A549 (cell line): ENCODE data around the gene SSU72. TPM values are rescaled to one million over a fixed set of nuclear protein-coding genes. Genes with fewer than 3 reads are reported as not detected.

Experiments
- ATAC-seq, 2 experiments: fragments of 200-7000 bp in 1 of 2; fragments of >200 bp in 1 of 2; cut with Nextera tagmentation in 1 of 2; cut with Tn5 transposase in 1 of 2; 3 replicates each; pipeline versions ENCODE4 v1.8.0 to v1.9.1; 2018 to 2020; ENCODE audit warnings: mild to moderate bottlenecking in 1 of 2, moderate library complexity in 1 of 2
- CTCF ChIA-PET: fragments of 300-600 bp; sonication (Branson Sonifier 250); formaldehyde crosslinking; extraction: SDS; loops from one replicate; lab custom pipeline; 2021; ENCODE audit warnings: antibody characterized with exemption, inconsistent platforms; lab: Yijun Ruan, JAX
- POLR2A ChIA-PET: fragments of 350-600 bp; formaldehyde crosslinking; extraction: SDS; loops from one replicate; lab custom pipeline; 2021; ENCODE audit warnings: antibody characterized with exemption, inconsistent platforms; lab: Yijun Ruan, JAX
- DNase-seq, 2 experiments: peaks; one replicate each; pipeline versions ENCODE4 v3.0.0 to v3.0.0-alpha.2; 2011 to 2016; ENCODE audit warnings: low read depth in 1 of 2, low spot score in 1 of 2
- FAIRE-seq: peaks from 2 replicates; lab custom pipeline; 2011; peaks lifted over from hg19 to GRCh38; lab: Jason Lieb, UNC
- H3K27ac ChIP-seq, 2 experiments: fragments of >200 bp; sonication (Bioruptor Twin); formaldehyde crosslinking; 3 replicates each; pipeline ENCODE4 v1.5.1; 2016 to 2017
- H3K4me1 ChIP-seq: fragments of >200 bp; sonication (Bioruptor Twin); formaldehyde crosslinking; 3 replicates; pipeline ENCODE4 v1.6.1; 2016
- H3K4me2 ChIP-seq: fragments of >200 bp; sonication (Bioruptor Twin); formaldehyde crosslinking; 3 replicates; pipeline ENCODE4 v1.6.1; 2016
- H3K4me3 ChIP-seq: fragments of >200 bp; sonication (Bioruptor Twin); formaldehyde crosslinking; 3 replicates; pipeline ENCODE4 v1.5.1; 2016
- H3K9me3 ChIP-seq: fragments of >200 bp; sonication (Bioruptor Twin); formaldehyde crosslinking; 3 replicates; pipeline ENCODE4 v1.6.1; 2016
- EHMT2 ChIP-seq: fragments of 200-600 bp; sonication (generic); IDR thresholded peaks from 2 replicates; pipeline ENCODE4 v1.6.1; 2016; ENCODE audit warnings: antibody characterized with exemption, low read depth, mild to moderate bottlenecking, moderate library complexity
- EP300 ChIP-seq, 2 experiments: fragments of >200 bp; sonication (Bioruptor Twin); formaldehyde crosslinking; IDR thresholded peaks; 2 replicates in 1 of 2; 3 replicates in 1 of 2; pipeline ENCODE4 v1.6.1; 2016 to 2017
- FOSB ChIP-seq: fragments of 250-450 bp; sonication (Bioruptor Pico); IDR thresholded peaks from 2 replicates; pipeline ENCODE4 v1.5.0; 2020; ENCODE audit warnings: mild to moderate bottlenecking, moderate library complexity
- FOSL2 ChIP-seq, 2 experiments: fragments of 450-650 bp in 1 of 2; fragments of >200 bp in 1 of 2; sonication (Bioruptor Twin) in 1 of 2; formaldehyde crosslinking; IDR thresholded peaks; 2 replicates each; pipeline versions ENCODE4 v1.5.0 to v1.6.1; 2016 to 2020; ENCODE audit warnings: mild to moderate bottlenecking in 1 of 2, moderate library complexity in 1 of 2
- HOXA7 ChIP-seq: fragments of 250-450 bp; sonication (Bioruptor Pico); IDR thresholded peaks from 2 replicates; pipeline ENCODE4 v1.5.0; 2020; ENCODE audit warnings: mild to moderate bottlenecking, moderate library complexity
- JUNB ChIP-seq: fragments of >200 bp; sonication (Bioruptor Twin); formaldehyde crosslinking; IDR thresholded peaks from 2 replicates; pipeline ENCODE4 v1.6.1; 2016
- KDM5A ChIP-seq: fragments of 200-600 bp; sonication (generic); IDR thresholded peaks from 2 replicates; pipeline ENCODE4 v1.6.1; 2016; ENCODE audit warnings: antibody characterized with exemption, mild to moderate bottlenecking
- NPAS2 ChIP-seq: fragments of 250-450 bp; sonication (Bioruptor Pico); IDR thresholded peaks from 2 replicates; pipeline ENCODE4 v1.8.0; 2022; ENCODE audit warnings: mild to moderate bottlenecking, moderate library complexity, borderline replicate concordance
- RCOR1 ChIP-seq: fragments of 150-350 bp; IDR thresholded peaks from 2 replicates; pipeline ENCODE4 v1.6.1; 2014; ENCODE audit warnings: antibody characterized with exemption, low read length, low read depth
- RFX5 ChIP-seq: fragments of 450-650 bp; IDR thresholded peaks from 2 replicates; pipeline ENCODE4 v1.7.1; 2014; ENCODE audit warnings: antibody characterized with exemption, mild to moderate bottlenecking, moderate library complexity
- SMC3 ChIP-seq: fragments of >200 bp; sonication (Bioruptor Twin); formaldehyde crosslinking; IDR thresholded peaks from 3 replicates; pipeline ENCODE4 v1.6.1; 2018; ENCODE audit warnings: inconsistent platforms
- TFCP2L1 ChIP-seq: fragments of 250-450 bp; sonication (Bioruptor Pico); IDR thresholded peaks from 2 replicates; pipeline ENCODE4 v1.5.0; 2021; ENCODE audit warnings: mild to moderate bottlenecking
- ZC3H11A ChIP-seq: fragments of 450-650 bp; IDR thresholded peaks from 2 replicates; pipeline ENCODE4 v1.6.1; 2014; ENCODE audit warnings: antibody characterized with exemption, mild to moderate bottlenecking
- WGBS: methylation state at CpG from one replicate; pipeline ENCODE4 v1.1.6; 2017; ENCODE audit errors: missing lambda C conversion rate; 5-methylcytosine and 5-hydroxymethylcytosine counted together
- polyA plus RNA-seq, 4 experiments: library from polyadenylated mRNA; depleted of rRNA in 3 of 4; stranded (reverse); fragments of >200 nt; fragmentation: RNase III in 1 of 4; extraction: RNeasy Plus Mini Kit Qiagen cat#74134 plus additional on column Dnase treatment in 1 of 4; gene quantifications; 2 replicates in 3 of 4; 3 replicates in 1 of 4; pipeline ENCODE4 v1.2.3, GENCODE V29; 2011 to 2017

Gene SSU72
- polyA plus RNA-seq, 2 of the 4 experiments (the other 2 are of a cell fraction) = 75.3 to 101 TPM

DNA sequence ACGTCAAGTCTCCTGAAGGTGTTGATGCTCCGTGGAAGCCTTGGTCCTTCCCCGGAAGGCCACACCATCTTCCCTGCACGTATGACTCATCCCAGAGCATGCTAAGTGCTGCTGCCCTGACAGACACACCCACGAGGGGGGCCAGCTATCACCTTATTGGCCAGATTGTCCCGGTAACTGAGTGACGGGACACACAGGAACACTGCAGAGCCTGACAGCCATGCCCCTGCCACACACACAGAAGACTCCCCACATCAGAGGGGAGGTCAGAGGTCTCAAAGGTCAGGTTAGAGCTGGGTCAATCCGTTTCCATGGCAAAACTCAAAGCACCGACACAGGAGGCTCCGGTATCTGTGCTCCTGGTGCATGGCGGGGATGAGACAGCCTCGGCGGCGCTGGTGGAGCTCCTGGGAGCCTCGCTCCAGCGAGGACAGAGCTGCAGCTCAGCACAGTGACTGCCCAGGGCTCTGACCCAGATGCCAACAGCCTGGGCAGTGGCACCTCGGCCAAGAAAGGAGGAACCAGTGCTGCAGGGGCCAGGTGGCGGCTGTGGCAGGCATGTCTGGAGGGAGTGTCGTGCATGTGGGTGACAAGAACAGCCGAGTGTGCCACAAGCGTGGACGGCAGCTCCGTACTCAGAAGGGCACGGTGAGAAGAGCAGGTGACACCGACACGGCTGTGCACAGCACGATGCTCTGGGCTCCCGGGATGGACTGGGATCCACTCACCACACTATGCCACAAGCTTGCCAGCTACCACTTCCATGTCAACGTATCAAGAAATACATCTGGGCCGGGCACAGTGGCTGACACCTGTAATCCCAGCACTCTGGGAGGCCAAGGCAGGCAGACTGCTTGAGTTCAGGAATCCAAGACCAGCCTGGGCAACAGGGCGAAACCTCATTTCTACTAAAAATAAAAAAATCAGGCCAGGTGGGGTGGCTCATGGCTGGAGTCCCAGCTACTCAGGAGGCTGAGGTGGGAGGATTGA, 19.4 kb downstream of the SSU72 start:
- H3K27ac ChIP-seq = no peak overlapping the region
- no peak overlapping the region for H3K4me3 ChIP-seq
- TF ChIP-seq RFX5 (no peak), FOSB (no peak), FOSL2 (IDR thresholded peaks at IDR 0.05) (no peak), FOSL2 (CRISPR knock-in tag; IDR thresholded peaks at IDR 0.05) (peak; percentile 61)
- no peaks in the 10 kb centered on the region for H3K9me3 ChIP-seq
- 90% methylated on average over 26 of the region's 31 CpGs for WGBS
- ATAC-seq (peak; percentile 43 to 52; a peak in 3 of 6 replicates), FAIRE-seq (no peak), DNase-seq (peak in 1 of 2 experiments; percentile 40)
- no peak overlapping the region for H3K4me2 ChIP-seq
- ChIA-PET POLR2A (no interaction called here), CTCF (interaction anchor here (1.1 to 1.5 kb wide), 3 partner anchors 10 to 26 kb away, joined by 3 read pairs; no protein-coding TSS in a partner anchor)
- peaks cover 6% of the 10 kb centered on the region for H3K4me1 ChIP-seq

DNA sequence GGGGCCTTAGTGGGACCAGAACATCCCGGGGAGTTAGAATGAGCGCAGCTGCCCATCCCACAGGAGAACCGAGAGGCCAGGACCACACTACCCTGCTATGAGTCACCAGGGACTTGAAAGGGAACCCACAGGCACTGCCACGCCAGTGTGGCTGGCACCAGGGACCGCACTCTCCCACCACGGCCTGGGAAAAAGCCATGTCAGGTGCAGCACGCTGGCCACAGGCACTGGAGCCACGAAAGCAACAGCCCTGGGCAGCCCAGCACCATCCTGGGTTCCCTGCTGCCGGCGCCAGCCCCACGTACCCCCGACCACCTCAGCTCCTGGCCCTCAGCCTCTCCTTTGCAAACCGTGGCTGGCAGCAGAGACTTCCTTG, 20.1 kb downstream of the SSU72 start:
- Histone ChIP-seq H3K4me3 (no peak overlapping the region), H3K27ac (no peak overlapping the region), H3K4me1 (peaks cover 6% of the 10 kb centered on the region), H3K9me3 (no peaks in the 10 kb centered on the region), H3K4me2 (no peak overlapping the region)
- POLR2A ChIA-PET = no interaction called here
- no peak for TF ChIP-seq NPAS2 (CRISPR knock-in tag)
- TF ChIP-seq JUNB = no peak
- no peak for TF ChIP-seq SMC3
- no peak for TF ChIP-seq RFX5
- no peak for TF ChIP-seq RCOR1
- no peak for TF ChIP-seq KDM5A
- no peak for TF ChIP-seq TFCP2L1 (CRISPR knock-in tag)
- no peak for TF ChIP-seq EHMT2
- no peak for TF ChIP-seq HOXA7
- ATAC-seq (no peak; a peak in 2 of 6 replicates), DNase-seq (no peak), FAIRE-seq (no peak)
- WGBS = 86% methylated on average over 12 of the region's 13 CpGs
- CTCF ChIA-PET = interaction anchor here (1.0 to 1.5 kb wide), 4 partner anchors 9 to 49 kb away, joined by 3 read pairs; no protein-coding TSS in a partner anchor

DNA sequence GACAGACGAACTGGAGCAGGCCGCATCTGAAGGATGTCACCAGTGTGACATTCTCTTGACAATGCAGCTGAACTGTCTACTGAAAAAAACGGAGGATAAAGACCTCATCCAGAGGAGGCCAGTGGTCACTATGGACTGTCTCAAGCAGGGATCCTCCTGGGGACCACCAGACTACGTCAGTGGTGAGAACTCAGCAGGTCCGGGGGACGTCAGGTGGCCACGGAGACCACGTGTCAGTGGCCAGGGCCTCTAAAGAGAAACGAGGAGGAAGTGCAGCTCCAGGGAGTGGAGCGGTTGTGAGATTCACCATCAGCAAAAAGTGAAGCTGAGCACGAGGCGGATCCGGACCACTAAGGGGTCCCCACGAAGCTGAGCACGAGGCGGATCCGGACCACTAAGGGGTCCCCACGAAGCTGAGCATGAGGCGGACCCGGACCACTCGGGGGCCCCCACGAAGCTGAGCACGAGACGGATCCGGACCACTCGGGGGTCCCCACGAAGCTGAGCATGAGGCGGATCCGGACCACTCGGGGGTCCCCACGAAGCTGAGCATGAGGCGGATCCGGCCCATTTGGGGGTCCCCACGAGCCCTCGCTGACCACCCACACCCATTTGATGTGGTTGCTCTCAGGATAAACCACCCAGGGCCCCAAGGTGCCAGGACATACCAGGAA, 20.7 kb downstream of the SSU72 start:
- H3K9me3 ChIP-seq = no peaks in the 10 kb centered on the region
- no peak overlapping the region for H3K27ac ChIP-seq
- peaks cover 6% of the 10 kb centered on the region for H3K4me1 ChIP-seq
- ATAC-seq (no peak), FAIRE-seq (no peak), DNase-seq (no peak)
- WGBS = 94% methylated on average over 35 of the region's 35 CpGs
- ChIA-PET CTCF (interaction anchor here (1.0 to 1.5 kb wide), 2 partner anchors 9 to 50 kb away, joined by 3 read pairs; no protein-coding TSS in a partner anchor), POLR2A (no interaction called here)
- TF ChIP-seq EP300 (IDR thresholded peaks at IDR 0.05) = no peak
- H3K4me3 ChIP-seq = no peak overlapping the region
- H3K4me2 ChIP-seq = no peak overlapping the region

DNA sequence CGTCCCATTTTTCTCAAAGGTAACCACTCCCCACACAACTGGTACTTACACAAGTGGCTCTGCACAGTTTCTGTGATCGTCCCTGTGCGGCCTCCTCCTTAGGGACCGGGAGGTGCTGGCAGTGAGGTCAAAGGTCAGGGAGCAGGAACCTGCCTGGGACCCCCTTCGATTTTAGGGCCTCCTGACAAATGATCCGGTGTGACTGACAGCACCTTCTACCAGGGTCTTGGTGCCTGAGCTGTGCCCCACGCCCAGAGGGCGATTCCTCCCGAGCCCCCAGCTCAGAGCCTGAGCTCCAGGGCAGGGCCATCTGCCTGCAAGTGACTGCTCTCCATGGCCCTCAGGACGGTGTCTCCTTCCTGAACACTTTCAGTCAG, 22.4 kb downstream of the SSU72 start:
- 86% methylated on average over 10 of the region's 10 CpGs for WGBS
- no peak overlapping the region for H3K4me2 ChIP-seq
- peaks cover 6% of the 10 kb centered on the region for H3K4me1 ChIP-seq
- TF ChIP-seq ZC3H11A = no peak
- no peak for TF ChIP-seq HOXA7
- TF ChIP-seq NPAS2 (CRISPR knock-in tag) = no peak
- no peak for DNase-seq
- FAIRE-seq = no peak
- no peak overlapping the region for H3K4me3 ChIP-seq
- H3K9me3 ChIP-seq = no peaks in the 10 kb centered on the region
- ChIA-PET POLR2A (no interaction called here), CTCF (interaction anchor here (1.1 to 2.2 kb wide), 2 partner anchors 10 to 20 kb away, joined by 3 to 10 read pairs; no protein-coding TSS in a partner anchor)
- no peak for ATAC-seq
- H3K27ac ChIP-seq = no peak overlapping the region
